GM21423 (cell line): ENCODE measurements around the gene CAMTA1.

Experiments
- ATAC-seq: cut with Tn5 transposase; IDR thresholded peaks from one replicate; pipeline ENCODE4 v1.9.1; 2021; ENCODE audit warnings: mild to moderate bottlenecking, moderate library complexity; ENCODE audit not compliant: unreplicated experiment

CAMTA1 gene

GRCh38 chr1:7667159-7667558 is 881.9 kb downstream of the CAMTA1 start:
- ATAC-seq: no peak

- no peak for ATAC-seq
Observed at GRCh38 chr1:7667625-7668218, 882.5 kb downstream of the CAMTA1 start.

GRCh38 chr1:7669559-7670311 is 884.5 kb downstream of the CAMTA1 start:
- no peak for ATAC-seq

- ATAC-seq: no peak
Observed at GRCh38 chr1:7670334-7671145, 885.3 kb downstream of the CAMTA1 start.

GRCh38 chr1:7671146-7671465 is 885.9 kb downstream of the CAMTA1 start:
- no peak for ATAC-seq

GRCh38 chr1:7671676-7672075 is 886.4 kb downstream of the CAMTA1 start:
- ATAC-seq: no peak

GRCh38 chr1:7672864-7673263 is 887.6 kb downstream of the CAMTA1 start:
- ATAC-seq: no peak

GRCh38 chr1:7674972-7675371 is 889.7 kb downstream of the CAMTA1 start:
- ATAC-seq: no peak

- ATAC-seq: no peak
Observed at GRCh38 chr1:7675431-7676273, 890.4 kb downstream of the CAMTA1 start.

GRCh38 chr1:7676274-7676945 is 891.2 kb downstream of the CAMTA1 start:
- ATAC-seq: no peak

GRCh38 chr1:7677111-7677510 is 891.9 kb downstream of the CAMTA1 start:
- no peak for ATAC-seq

GRCh38 chr1:7677815-7678214 is 892.6 kb downstream of the CAMTA1 start:
- ATAC-seq: no peak

- ATAC-seq: no peak
Observed at GRCh38 chr1:7678491-7679158, 893.4 kb downstream of the CAMTA1 start.

- ATAC-seq: no peak
Observed at GRCh38 chr1:7679159-7679872, 894.1 kb downstream of the CAMTA1 start.

- no peak for ATAC-seq
Observed at GRCh38 chr1:7679873-7680206, 894.6 kb downstream of the CAMTA1 start.

GRCh38 chr1:7680207-7680954 is 895.1 kb downstream of the CAMTA1 start:
- ATAC-seq: no peak

- no peak for ATAC-seq
Observed at GRCh38 chr1:7680955-7681268, 895.7 kb downstream of the CAMTA1 start.

GRCh38 chr1:7681401-7681800 is 896.1 kb downstream of the CAMTA1 start:
- ATAC-seq: no peak

GRCh38 chr1:7683521-7683920 is 898.3 kb downstream of the CAMTA1 start:
- no peak for ATAC-seq
